ENCODE data around the gene RXRA. TPM values are rescaled to one million over a fixed set of nuclear protein-coding genes. Genes with fewer than 3 reads are reported as not detected.
A peak's percentile ranks its signal among the peaks of the same experiment; 100 is the strongest.

RXRA gene
- polyA plus RNA-seq, 4 donors, result 30.8 to 83.5 (median 41.5) TPM

DNA sequence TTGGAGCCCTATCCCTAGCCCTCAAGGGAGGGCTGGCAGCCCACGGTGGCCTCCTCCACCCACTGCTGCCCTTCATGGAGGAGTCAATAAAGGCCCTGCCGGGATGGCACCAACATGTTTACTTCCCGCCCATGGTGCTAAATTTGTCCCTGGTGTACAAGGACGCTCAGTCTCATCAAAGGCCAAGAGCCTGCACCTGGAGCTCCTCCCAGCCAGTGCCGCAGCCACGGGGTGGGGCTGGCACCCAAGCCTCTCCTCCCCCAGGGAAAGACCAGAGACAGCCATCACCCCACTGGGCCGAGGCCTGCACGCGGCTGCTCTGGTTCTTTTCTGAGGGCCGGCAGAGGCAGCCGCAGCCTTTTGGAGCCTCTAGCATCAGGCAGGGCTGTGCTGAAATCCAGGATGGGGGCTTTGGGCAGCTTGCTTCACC, 34.8 kb upstream of the RXRA start:
- Histone ChIP-seq H3K36me3 (ENCODE audit: control insufficient read depth in 3 of 3, insufficient read depth in 2 of 3, low read depth in 1 of 3, low read length in 3 of 3) (no peaks in the 10 kb centered on the region), H3K27me3 (ENCODE audit: control insufficient read depth in 3 of 3, insufficient read depth in 3 of 3, low read length in 3 of 3) (peaks cover 0 to 2% (median 0%) of the 10 kb centered on the region in 3 donors), H3K9me3 (ENCODE audit: control insufficient read depth in 2 of 2, insufficient read depth in 1 of 2, low read depth in 1 of 2, low read length in 1 of 2) (peaks cover 0 to 2% of the 10 kb centered on the region in 2 donors), H3K4me3 (ENCODE audit: low read depth in 1 of 3, low read length in 3 of 3) (no peak overlapping the region), H3K27ac (ENCODE audit: low read depth in 1 of 3, low read length in 2 of 3) (no peak overlapping the region), H3K4me1 (ENCODE audit: control insufficient read depth in 3 of 3, insufficient read depth in 2 of 3, low read depth in 1 of 3, low read length in 2 of 3) (peaks cover 0 to 3% (median 0%) of the 10 kb centered on the region in 3 donors)
- WGBS, 3 donors, result 35 to 70% (median 54%) methylated on average over 11 of the region's 11 CpGs
- DNase-seq (no peak), FAIRE-seq (no peak)

DNA sequence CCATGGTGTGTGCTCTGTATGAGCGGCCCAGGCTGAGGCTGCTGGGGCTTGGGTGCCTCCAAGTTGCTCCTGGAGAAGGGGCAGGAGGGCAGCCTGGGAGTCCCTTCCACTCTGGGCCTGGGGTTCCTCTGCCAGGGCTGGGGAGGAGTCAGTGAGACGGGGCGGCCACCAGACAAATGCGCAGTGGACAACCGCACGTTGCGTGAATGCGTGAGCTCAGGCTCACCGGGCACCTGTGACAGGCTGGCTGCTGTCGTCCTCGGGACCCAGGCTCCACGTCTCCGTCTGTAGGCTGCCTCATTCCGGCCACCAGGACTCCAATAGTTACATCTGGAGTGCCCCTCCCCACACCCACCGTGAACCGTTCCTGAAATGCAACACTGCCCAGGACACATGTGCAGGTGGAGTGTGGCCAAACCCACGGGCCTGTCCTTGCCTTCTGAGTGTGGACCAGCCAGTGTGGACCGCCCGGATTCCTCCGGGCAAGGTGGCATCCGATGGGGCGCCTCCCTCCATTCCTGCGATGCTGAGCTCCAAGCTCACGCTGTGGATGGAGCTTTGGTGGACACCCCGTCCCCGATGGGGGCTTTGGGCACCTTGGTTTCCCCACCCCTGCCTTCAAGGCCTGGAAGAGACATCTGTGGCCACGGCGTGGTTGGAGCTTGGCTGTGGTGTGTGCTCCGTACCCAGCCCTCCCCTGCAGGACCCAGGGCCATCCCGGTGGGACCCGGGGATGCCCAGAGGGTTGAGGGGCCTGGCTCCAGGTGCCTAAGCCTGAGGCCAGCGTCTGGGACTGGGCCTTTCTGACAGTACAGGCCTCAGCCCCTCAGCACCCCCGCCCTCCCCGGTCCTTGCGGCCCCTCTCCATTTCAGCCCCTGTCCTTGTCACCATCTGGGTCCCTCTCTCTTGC, 34.0 kb upstream of the RXRA start:
- FAIRE-seq, result no peak

DNA sequence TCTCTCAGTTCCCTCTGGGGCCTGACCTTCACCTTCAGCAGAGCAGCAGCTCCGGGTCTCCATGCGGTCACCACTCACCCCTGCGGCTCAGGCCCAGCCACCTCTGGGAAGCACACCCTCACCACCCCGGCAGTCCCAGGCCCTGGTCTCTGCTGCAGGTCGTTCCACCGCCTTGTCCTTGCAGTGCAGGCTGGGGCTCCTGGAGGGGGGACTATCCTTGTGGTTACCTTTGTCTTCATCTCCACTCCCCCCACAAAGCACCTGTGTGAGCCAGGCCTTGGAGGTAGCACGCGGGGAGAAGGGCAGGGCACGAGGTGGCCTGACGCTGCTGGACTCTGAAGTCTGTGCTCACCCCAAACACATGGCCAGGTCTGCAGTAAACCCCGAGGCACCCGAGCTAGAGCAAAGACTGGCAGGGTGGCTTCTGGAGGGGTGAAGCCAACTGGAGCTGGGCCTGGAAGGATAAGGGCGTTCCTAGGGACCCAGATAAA, 33.2 kb upstream of the RXRA start:
- 76 to 86% (median 81%) methylated on average over 13 of the region's 13 CpGs for WGBS, 3 donors
- Histone ChIP-seq H3K27ac (ENCODE audit: low read depth in 1 of 3, low read length in 2 of 3) (no peak overlapping the region), H3K36me3 (ENCODE audit: control insufficient read depth in 3 of 3, insufficient read depth in 2 of 3, low read depth in 1 of 3, low read length in 3 of 3) (no peaks in the 10 kb centered on the region), H3K4me3 (ENCODE audit: low read depth in 1 of 3, low read length in 3 of 3) (no peak overlapping the region), H3K4me1 (ENCODE audit: control insufficient read depth in 3 of 3, insufficient read depth in 2 of 3, low read depth in 1 of 3, low read length in 2 of 3) (peaks cover 0 to 4% (median 0%) of the 10 kb centered on the region in 3 donors), H3K9me3 (ENCODE audit: control insufficient read depth in 2 of 2, insufficient read depth in 1 of 2, low read depth in 1 of 2, low read length in 1 of 2) (peaks cover 0 to 2% of the 10 kb centered on the region in 2 donors), H3K27me3 (ENCODE audit: control insufficient read depth in 3 of 3, insufficient read depth in 3 of 3, low read length in 3 of 3) (peaks cover 0 to 2% (median 0%) of the 10 kb centered on the region in 3 donors)
- DNase-seq, result no peak
- no peak for FAIRE-seq

More for the DNA sequence above, 34.0 kb upstream of the RXRA start:
- peaks cover 0 to 4% (median 0%) of the 10 kb centered on the region in 3 donors for H3K4me1 ChIP-seq (ENCODE audit: control insufficient read depth in 3 of 3, insufficient read depth in 2 of 3, low read depth in 1 of 3, low read length in 2 of 3)
- no peak overlapping the region for H3K4me3 ChIP-seq (ENCODE audit: low read depth in 1 of 3, low read length in 3 of 3)
- no peak for DNase-seq
- peaks cover 0 to 2% of the 10 kb centered on the region in 2 donors for H3K9me3 ChIP-seq (ENCODE audit: control insufficient read depth in 2 of 2, insufficient read depth in 1 of 2, low read depth in 1 of 2, low read length in 1 of 2)
- H3K27ac ChIP-seq (ENCODE audit: low read depth in 1 of 3, low read length in 2 of 3), result no peak overlapping the region
- H3K36me3 ChIP-seq (ENCODE audit: control insufficient read depth in 3 of 3, insufficient read depth in 2 of 3, low read depth in 1 of 3, low read length in 3 of 3), result no peaks in the 10 kb centered on the region
- WGBS, 3 donors, result 94 to 97% (median 94%) methylated on average over 33 to 35 of the region's 35 CpGs
- peaks cover 0 to 2% (median 0%) of the 10 kb centered on the region in 3 donors for H3K27me3 ChIP-seq (ENCODE audit: control insufficient read depth in 3 of 3, insufficient read depth in 3 of 3, low read length in 3 of 3)

DNA sequence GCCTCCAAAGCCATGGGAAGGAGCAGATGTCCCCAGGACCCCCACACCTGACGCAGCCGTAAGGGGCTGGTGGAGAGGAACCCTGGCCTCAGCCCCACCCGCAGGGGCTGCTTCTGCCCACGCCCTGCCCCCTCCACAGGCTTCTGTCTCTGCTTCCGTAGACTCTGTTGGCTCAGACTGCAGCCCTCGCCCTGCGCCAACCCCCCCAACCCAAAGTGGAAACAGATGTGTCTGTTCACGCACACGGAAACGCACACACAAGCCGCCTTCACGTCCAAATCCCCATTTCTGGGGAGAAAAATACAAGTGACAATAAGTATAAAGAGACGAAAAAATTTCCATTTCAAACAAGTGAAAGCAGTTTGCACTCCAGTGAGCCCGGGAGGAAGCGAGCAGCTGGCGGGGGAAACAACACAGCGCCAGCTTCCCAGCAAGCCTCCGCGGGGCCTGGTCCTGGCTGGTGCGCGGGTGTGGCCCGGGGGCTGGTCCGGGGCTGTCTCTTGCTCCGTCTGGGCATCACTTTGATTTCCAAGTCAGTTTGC, 32.6 kb upstream of the RXRA start:
- peaks cover 0 to 2% (median 0%) of the 10 kb centered on the region in 3 donors for H3K27me3 ChIP-seq (ENCODE audit: control insufficient read depth in 3 of 3, insufficient read depth in 3 of 3, low read length in 3 of 3)
- WGBS, 3 donors, result 33 to 62% (median 56%) methylated on average over 23 to 24 of the region's 24 CpGs
- DNase-seq (no peak), FAIRE-seq (no peak)
- H3K27ac ChIP-seq (ENCODE audit: low read depth in 1 of 3, low read length in 2 of 3), result peak overlapping the region in 1 of 3 donors; percentile 22
- H3K36me3 ChIP-seq (ENCODE audit: control insufficient read depth in 3 of 3, insufficient read depth in 2 of 3, low read depth in 1 of 3, low read length in 3 of 3), result no peaks in the 10 kb centered on the region
- peaks cover 0 to 4% (median 0%) of the 10 kb centered on the region in 3 donors for H3K4me1 ChIP-seq (ENCODE audit: control insufficient read depth in 3 of 3, insufficient read depth in 2 of 3, low read depth in 1 of 3, low read length in 2 of 3)
- peaks cover 0 to 2% of the 10 kb centered on the region in 2 donors for H3K9me3 ChIP-seq (ENCODE audit: control insufficient read depth in 2 of 2, insufficient read depth in 1 of 2, low read depth in 1 of 2, low read length in 1 of 2)
- no peak overlapping the region for H3K4me3 ChIP-seq (ENCODE audit: low read depth in 1 of 3, low read length in 3 of 3)

DNA sequence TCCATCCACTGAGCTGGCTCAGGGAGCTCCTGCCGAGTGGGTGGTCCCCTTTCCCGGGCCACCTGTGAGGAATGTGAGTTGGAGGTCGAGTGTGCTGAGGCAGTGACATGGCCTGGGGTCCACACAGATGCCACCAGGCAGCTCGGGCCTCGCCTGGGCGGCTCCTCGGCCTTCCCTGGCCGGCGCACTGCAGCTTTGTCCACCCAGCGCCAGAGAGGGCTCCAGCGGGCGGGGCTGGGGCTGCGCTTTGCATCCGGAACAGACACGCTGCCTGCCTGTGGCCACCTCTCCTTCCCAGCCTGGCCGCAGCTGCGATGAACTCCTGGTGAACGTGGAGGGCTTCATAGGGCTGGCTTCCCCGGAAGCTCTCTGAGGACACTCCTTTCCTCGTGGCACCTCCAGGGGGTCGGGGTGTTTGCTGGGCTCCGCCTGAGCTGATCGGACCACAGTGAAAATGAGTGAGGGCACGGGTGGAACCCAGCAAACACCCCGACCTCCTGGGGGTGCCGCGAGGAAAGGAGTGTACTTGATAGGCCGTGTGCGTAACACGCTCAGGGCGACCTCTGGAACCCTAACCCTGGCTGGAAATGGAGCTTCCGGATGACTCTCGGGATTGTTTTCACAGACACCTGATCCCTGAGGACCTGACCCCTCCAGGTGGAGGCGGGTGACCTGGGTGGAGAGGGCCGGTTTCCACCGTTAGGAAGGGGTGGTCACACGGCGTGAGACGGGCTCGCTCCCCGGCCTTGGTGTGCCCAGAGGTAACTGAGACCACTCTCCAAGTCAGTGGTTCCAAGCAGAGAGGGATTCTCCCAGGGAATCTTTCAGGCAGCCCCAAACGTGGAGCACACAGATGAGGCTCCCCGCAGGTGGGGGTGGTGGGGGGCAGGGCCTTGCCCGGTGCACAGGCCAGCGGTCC, 31.8 kb upstream of the RXRA start:
- Histone ChIP-seq H3K4me1 (ENCODE audit: control insufficient read depth in 3 of 3, insufficient read depth in 2 of 3, low read depth in 1 of 3, low read length in 2 of 3) (peaks cover 0 to 4% (median 0%) of the 10 kb centered on the region in 3 donors), H3K4me3 (ENCODE audit: low read depth in 1 of 3, low read length in 3 of 3) (no peak overlapping the region), H3K36me3 (ENCODE audit: control insufficient read depth in 3 of 3, insufficient read depth in 2 of 3, low read depth in 1 of 3, low read length in 3 of 3) (no peaks in the 10 kb centered on the region), H3K27me3 (ENCODE audit: control insufficient read depth in 3 of 3, insufficient read depth in 3 of 3, low read length in 3 of 3) (peaks cover 0 to 2% (median 0%) of the 10 kb centered on the region in 3 donors), H3K27ac (ENCODE audit: low read depth in 1 of 3, low read length in 2 of 3) (peak overlapping the region in 1 of 3 donors; percentile 22), H3K9me3 (ENCODE audit: control insufficient read depth in 2 of 2, insufficient read depth in 1 of 2, low read depth in 1 of 2, low read length in 1 of 2) (peaks cover 0 to 2% of the 10 kb centered on the region in 2 donors)
- WGBS, 3 donors, result 75 to 81% (median 78%) methylated on average over 45 of the region's 45 CpGs
- DNase-seq (no peak), FAIRE-seq (no peak)

DNA sequence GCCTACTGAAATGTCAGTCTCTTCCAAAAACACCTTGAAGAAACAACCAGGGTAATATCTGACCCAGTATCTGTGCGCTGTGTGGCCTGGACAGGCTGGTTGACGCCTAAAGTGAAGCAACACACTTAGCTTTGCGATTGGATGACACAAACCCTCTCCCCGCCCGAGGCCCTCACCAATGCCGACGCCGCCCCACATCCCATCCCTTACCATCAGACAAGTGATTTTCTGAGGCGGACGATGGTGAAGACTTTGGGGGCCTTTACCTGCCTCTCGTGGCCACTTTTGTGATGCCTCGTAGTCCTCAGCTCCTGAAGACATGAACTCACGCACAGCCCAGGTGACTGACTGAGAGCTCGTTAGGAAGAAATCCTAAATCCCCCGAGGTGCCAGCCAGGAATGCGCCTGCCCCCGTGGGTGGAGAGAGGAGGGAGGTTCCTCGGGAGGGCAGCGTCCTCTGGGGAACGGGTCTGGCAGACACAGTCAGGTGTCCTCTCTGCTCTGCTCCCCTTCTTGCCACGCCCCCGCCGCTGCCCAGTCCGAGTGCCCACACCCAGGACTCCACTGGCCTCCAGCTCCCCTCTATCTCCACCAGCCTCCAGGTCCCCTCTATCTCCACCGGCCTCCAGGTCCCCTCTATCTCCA, 31.0 kb upstream of the RXRA start:
- DNase-seq (no peak), FAIRE-seq (no peak)
- Histone ChIP-seq H3K27ac (ENCODE audit: low read depth in 1 of 3, low read length in 2 of 3) (no peak overlapping the region), H3K27me3 (ENCODE audit: control insufficient read depth in 3 of 3, insufficient read depth in 3 of 3, low read length in 3 of 3) (peaks cover 0 to 2% (median 0%) of the 10 kb centered on the region in 3 donors), H3K4me3 (ENCODE audit: low read depth in 1 of 3, low read length in 3 of 3) (no peak overlapping the region), H3K9me3 (ENCODE audit: control insufficient read depth in 2 of 2, insufficient read depth in 1 of 2, low read depth in 1 of 2, low read length in 1 of 2) (peaks cover 0 to 2% of the 10 kb centered on the region in 2 donors), H3K36me3 (ENCODE audit: control insufficient read depth in 3 of 3, insufficient read depth in 2 of 3, low read depth in 1 of 3, low read length in 3 of 3) (no peaks in the 10 kb centered on the region), H3K4me1 (ENCODE audit: control insufficient read depth in 3 of 3, insufficient read depth in 2 of 3, low read depth in 1 of 3, low read length in 2 of 3) (peaks cover 0 to 4% (median 0%) of the 10 kb centered on the region in 3 donors)
- WGBS, 3 donors, result 86 to 91% (median 88%) methylated on average over 22 to 25 of the region's 25 CpGs

DNA sequence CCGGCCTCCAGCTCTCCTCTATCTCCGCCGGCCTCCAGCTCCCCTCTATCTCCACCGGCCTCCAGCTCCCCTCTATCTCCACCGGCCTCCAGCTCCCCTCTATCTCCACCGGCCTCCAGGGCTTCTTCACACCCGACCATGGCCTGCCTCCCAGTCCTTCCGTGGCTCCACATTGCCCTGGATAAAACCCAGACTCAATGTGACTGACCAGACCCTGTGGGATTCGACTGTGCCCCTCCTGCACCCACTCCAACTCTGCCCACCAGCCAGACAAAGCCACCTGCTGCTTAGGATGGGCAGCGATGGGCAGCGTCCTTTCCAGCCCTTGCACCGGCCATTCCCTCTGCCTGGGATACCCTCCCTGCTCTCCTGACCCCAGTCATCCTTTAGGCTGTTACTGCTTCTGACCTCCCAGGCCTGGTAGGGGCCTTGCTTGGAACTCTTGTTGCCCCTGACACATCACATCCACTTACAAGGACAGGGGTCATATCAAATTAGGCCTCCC, 30.5 kb upstream of the RXRA start:
- Histone ChIP-seq H3K27ac (ENCODE audit: low read depth in 1 of 3, low read length in 2 of 3) (no peak overlapping the region), H3K9me3 (ENCODE audit: control insufficient read depth in 2 of 2, insufficient read depth in 1 of 2, low read depth in 1 of 2, low read length in 1 of 2) (no peaks in the 10 kb centered on the region), H3K4me3 (ENCODE audit: low read depth in 1 of 3, low read length in 3 of 3) (no peak overlapping the region), H3K4me1 (ENCODE audit: control insufficient read depth in 3 of 3, insufficient read depth in 2 of 3, low read depth in 1 of 3, low read length in 2 of 3) (peaks cover 0 to 4% (median 0%) of the 10 kb centered on the region in 3 donors), H3K36me3 (ENCODE audit: control insufficient read depth in 3 of 3, insufficient read depth in 2 of 3, low read depth in 1 of 3, low read length in 3 of 3) (no peaks in the 10 kb centered on the region), H3K27me3 (ENCODE audit: control insufficient read depth in 3 of 3, insufficient read depth in 3 of 3, low read length in 3 of 3) (peaks cover 0 to 2% (median 0%) of the 10 kb centered on the region in 3 donors)
- WGBS, 3 donors, result 92 to 96% (median 93%) methylated on average over 12 of the region's 12 CpGs
- no peak for DNase-seq
- no peak for FAIRE-seq

All from small intestine (tissue), 7 donors.